ENCODE measurements around the gene C6orf136.

DNA sequence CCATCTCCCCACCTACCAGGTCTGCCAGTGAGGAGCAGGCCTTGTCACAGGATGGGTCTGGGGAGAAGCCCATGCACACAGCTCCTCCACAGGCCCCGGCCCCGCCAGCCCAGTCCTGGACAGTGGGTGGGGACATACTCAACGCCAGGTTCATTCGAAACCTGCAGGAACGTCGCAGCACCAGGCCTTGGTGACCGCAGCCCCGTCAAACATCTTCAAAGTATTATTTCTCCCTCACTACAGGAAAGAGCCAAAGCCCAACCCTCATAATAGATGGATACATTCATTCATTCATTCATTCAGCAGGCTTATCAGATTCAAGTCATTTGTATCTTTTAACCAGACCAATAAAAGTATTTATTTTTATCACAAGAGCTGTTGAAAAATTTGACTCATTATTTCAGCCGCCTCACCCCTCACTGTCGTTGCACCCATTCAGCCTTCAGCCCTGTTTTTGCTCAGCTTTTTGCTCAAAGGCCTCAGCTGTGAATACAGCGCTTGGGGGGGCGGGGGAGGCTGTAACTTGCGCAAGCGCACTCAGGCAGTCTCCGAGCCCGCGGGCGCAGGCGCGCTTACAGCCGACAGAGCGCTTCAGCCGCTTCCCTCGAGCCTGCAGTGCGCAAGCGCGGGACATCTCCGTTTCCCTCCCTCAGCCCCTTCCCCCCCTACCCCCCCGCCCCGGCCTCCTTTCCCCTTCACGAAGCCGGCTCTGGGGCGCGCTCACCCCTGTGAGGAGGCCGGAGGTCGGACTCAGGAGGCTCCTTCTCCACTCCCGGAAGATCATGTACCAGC, at the start of gene C6orf136:
- TF ChIP-seq, protein P1, sequence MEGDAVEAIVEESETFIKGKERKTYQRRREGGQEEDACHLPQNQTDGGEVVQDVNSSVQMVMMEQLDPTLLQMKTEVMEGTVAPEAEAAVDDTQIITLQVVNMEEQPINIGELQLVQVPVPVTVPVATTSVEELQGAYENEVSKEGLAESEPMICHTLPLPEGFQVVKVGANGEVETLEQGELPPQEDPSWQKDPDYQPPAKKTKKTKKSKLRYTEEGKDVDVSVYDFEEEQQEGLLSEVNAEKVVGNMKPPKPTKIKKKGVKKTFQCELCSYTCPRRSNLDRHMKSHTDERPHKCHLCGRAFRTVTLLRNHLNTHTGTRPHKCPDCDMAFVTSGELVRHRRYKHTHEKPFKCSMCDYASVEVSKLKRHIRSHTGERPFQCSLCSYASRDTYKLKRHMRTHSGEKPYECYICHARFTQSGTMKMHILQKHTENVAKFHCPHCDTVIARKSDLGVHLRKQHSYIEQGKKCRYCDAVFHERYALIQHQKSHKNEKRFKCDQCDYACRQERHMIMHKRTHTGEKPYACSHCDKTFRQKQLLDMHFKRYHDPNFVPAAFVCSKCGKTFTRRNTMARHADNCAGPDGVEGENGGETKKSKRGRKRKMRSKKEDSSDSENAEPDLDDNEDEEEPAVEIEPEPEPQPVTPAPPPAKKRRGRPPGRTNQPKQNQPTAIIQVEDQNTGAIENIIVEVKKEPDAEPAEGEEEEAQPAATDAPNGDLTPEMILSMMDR (IDR thresholded peaks at IDR 0.05 in 2 of 3, conservative IDR thresholded peaks at IDR 0.05 in 1 of 3; ENCODE audit: control insufficient read depth in 2 of 3, extremely low read depth in 1 of 3, insufficient read depth in 1 of 3, low read depth in 3 of 3, low read length in 3 of 3), result no peak
- peak; percentile 24; the same call in 1 of the 2 replicates for TF ChIP-seq SIN3A (IDR thresholded peaks at IDR 0.05; ENCODE audit: low read depth, low read length)
- TF ChIP-seq DPF2 (IDR thresholded peaks at IDR 0.05), result no peak
- TF ChIP-seq JUNB (IDR thresholded peaks at IDR 0.05), result no peak
- TF ChIP-seq EED (IDR thresholded peaks at IDR 0.05; ENCODE audit: low read depth), result no peak
- TF ChIP-seq E4F1 (IDR thresholded peaks at IDR 0.05; ENCODE audit: borderline replicate concordance, partially characterized antibody), result no peak
- TF ChIP-seq, protein P2, sequence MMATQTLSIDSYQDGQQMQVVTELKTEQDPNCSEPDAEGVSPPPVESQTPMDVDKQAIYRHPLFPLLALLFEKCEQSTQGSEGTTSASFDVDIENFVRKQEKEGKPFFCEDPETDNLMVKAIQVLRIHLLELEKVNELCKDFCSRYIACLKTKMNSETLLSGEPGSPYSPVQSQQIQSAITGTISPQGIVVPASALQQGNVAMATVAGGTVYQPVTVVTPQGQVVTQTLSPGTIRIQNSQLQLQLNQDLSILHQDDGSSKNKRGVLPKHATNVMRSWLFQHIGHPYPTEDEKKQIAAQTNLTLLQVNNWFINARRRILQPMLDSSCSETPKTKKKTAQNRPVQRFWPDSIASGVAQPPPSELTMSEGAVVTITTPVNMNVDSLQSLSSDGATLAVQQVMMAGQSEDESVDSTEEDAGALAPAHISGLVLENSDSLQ (IDR thresholded peaks at IDR 0.05), result no peak
